ENCODE data around the gene RPS6KC1.

- TF ChIP-seq CTCF (IDR thresholded peaks at IDR 0.05; ENCODE audit: low read length) = no peak
- no peak for TF ChIP-seq EZH2 (IDR thresholded peaks at IDR 0.05; ENCODE audit: borderline replicate concordance, low read length)
Measured at GRCh38 chr1:213211201-213211600, 160.2 kb downstream of the RPS6KC1 start.

Data from OCI-LY1 (cell line).